GM12872 (cell line): ENCODE results near the gene RAN.

Source experiments
- CTCF ChIP-seq: IDR thresholded peaks from 3 replicates; pipeline ENCODE4 v1.5.1; 2011; ENCODE audit warnings: low read depth, mild to moderate bottlenecking, low read length, moderate library complexity; ENCODE audit not compliant: insufficient read depth

RAN gene

GRCh38 chr12:130839770-130840404 lies 32.0 kb upstream of the RAN start:
- no peak for TF ChIP-seq CTCF

GRCh38 chr12:130846369-130846768 lies 25.5 kb upstream of the RAN start:
- TF ChIP-seq CTCF: no peak

GRCh38 chr12:130847112-130847511 lies 24.8 kb upstream of the RAN start:
- TF ChIP-seq CTCF: no peak

- TF ChIP-seq CTCF: no peak
Measured at GRCh38 chr12:130849561-130850417, 22.1 kb upstream of the RAN start.

- no peak for TF ChIP-seq CTCF
Measured at GRCh38 chr12:130850418-130851021, 21.3 kb upstream of the RAN start.

GRCh38 chr12:130856088-130856487 lies 15.8 kb upstream of the RAN start:
- TF ChIP-seq CTCF: no peak

- TF ChIP-seq CTCF: no peak
Measured at GRCh38 chr12:130858084-130858483, 13.8 kb upstream of the RAN start.
